IPS DF 6.9 (cell line): ENCODE results near the gene SMIM36.
A peak's percentile ranks its signal among the peaks of the same experiment; 100 is the strongest.
"Not testable (repeated sequence)": the region's sequence is repeated elsewhere in the genome, so short reads cannot be mapped to it uniquely, and the experiment has no call there.

Experiments
- DNase-seq: peaks from one replicate; pipeline ENCODE4 v3.0.0-alpha.2; 2013; ENCODE audit warnings: low read depth, low spot score
- H3K27ac ChIP-seq: one replicate; pipeline ENCODE4 v1.5.1; 2013; ENCODE audit warnings: low read length, control low read depth
- H3K27me3 ChIP-seq: 2 replicates; pipeline ENCODE4 v1.6.1; 2013; ENCODE audit warnings: mild to moderate bottlenecking, low read length; ENCODE audit not compliant: control insufficient read depth, insufficient read depth
- H3K36me3 ChIP-seq: 2 replicates; pipeline ENCODE4 v1.6.1; 2013; ENCODE audit warnings: low read length; ENCODE audit not compliant: control insufficient read depth, insufficient read depth
- H3K4me1 ChIP-seq: 2 replicates; pipeline ENCODE4 v1.6.1; 2013; ENCODE audit warnings: low read length; ENCODE audit not compliant: control insufficient read depth, insufficient read depth
- H3K4me3 ChIP-seq: 2 replicates; pipeline ENCODE4 v1.5.1; 2013; ENCODE audit warnings: mild to moderate bottlenecking, low read length
- H3K9me3 ChIP-seq: 2 replicates; pipeline ENCODE4 v1.6.1; 2013; ENCODE audit warnings: low read length, inconsistent platforms; ENCODE audit not compliant: control insufficient read depth, insufficient read depth
- WGBS: extraction: QIAGEN DNeasy Blood & Tissue Kit; methylation state at CpG from one replicate; pipeline ENCODE4 v1.1.7; 2013; ENCODE audit warnings: mixed read lengths, missing lambda C conversion rate; ENCODE audit not compliant: insufficient read length, insufficient coverage; 5-methylcytosine and 5-hydroxymethylcytosine counted together

The SMIM36 gene

GRCh38 chr17:55423535-55423934 is 87.7 kb downstream of the SMIM36 start:
- DNase-seq: no peak
- no peaks in the 10 kb centered on the region for H3K36me3 ChIP-seq
- no peaks in the 10 kb centered on the region for H3K27me3 ChIP-seq
- H3K9me3 ChIP-seq: no peaks in the 10 kb centered on the region
- no peak overlapping the region for H3K4me3 ChIP-seq
- no peak overlapping the region for H3K27ac ChIP-seq
- WGBS: no CpG with 5 or more reads among the region's 3 CpGs
- H3K4me1 ChIP-seq: no peaks in the 10 kb centered on the region

- WGBS: no CpG with 5 or more reads among the region's 6 CpGs
- not testable (repeated sequence) for H3K4me1 ChIP-seq, H3K36me3 ChIP-seq, H3K4me3 ChIP-seq, H3K9me3 ChIP-seq, DNase-seq, H3K27ac ChIP-seq, H3K27me3 ChIP-seq
Measured at GRCh38 chr17:55422828-55423164, 88.5 kb downstream of the SMIM36 start.

GRCh38 chr17:55421179-55421934 is 89.9 kb downstream of the SMIM36 start, which contains the start of gene MMD:
Gene MMD (minus strand): TSS chr17:55421835. CDS start chr17:55421695, 140 bp downstream.
- H3K4me3 ChIP-seq: peak within 1 kb of the TSS; percentile 97
- DNase-seq: no peak
- no CpG with 5 or more reads among the region's 62 CpGs for WGBS
- no peaks in the 10 kb centered on the region for H3K4me1 ChIP-seq
- H3K9me3 ChIP-seq: no peaks in the 10 kb centered on the region
- no peak within 1 kb of the TSS for H3K27ac ChIP-seq
- no peaks in the 10 kb centered on the region for H3K36me3 ChIP-seq
- H3K27me3 ChIP-seq: no peaks in the 10 kb centered on the region

GRCh38 chr17:55420776-55421178 is 90.5 kb downstream of the SMIM36 start:
- no peaks in the 10 kb centered on the region for H3K36me3 ChIP-seq
- no peaks in the 10 kb centered on the region for H3K4me1 ChIP-seq
- H3K27me3 ChIP-seq: no peaks in the 10 kb centered on the region
- no peak overlapping the region for H3K27ac ChIP-seq
- H3K4me3 ChIP-seq: peak overlapping the region; percentile 97
- no peak for DNase-seq
- no peaks in the 10 kb centered on the region for H3K9me3 ChIP-seq
- WGBS: no CpG with 5 or more reads among the region's 21 CpGs

GRCh38 chr17:55420067-55420775 is 91.0 kb downstream of the SMIM36 start:
- H3K4me1 ChIP-seq: no peaks in the 10 kb centered on the region
- peak overlapping the region; percentile 97; the same call in 1 of the 2 replicates for H3K4me3 ChIP-seq
- H3K27me3 ChIP-seq: no peaks in the 10 kb centered on the region
- no peaks in the 10 kb centered on the region for H3K9me3 ChIP-seq
- no CpG with 5 or more reads among the region's 6 CpGs for WGBS
- no peak overlapping the region for H3K27ac ChIP-seq
- H3K36me3 ChIP-seq: no peaks in the 10 kb centered on the region
- no peak for DNase-seq

- Histone ChIP-seq H3K4me3 (no peak overlapping the region), H3K4me1 (no peaks in the 10 kb centered on the region), H3K9me3 (no peaks in the 10 kb centered on the region), H3K36me3 (no peaks in the 10 kb centered on the region), H3K27me3 (no peaks in the 10 kb centered on the region), H3K27ac (no peak overlapping the region)
- no peak for DNase-seq
- WGBS: no CpG with 5 or more reads among the region's 3 CpGs
Measured at GRCh38 chr17:55418369-55419268, 92.6 kb downstream of the SMIM36 start.

- H3K9me3 ChIP-seq: no peaks in the 10 kb centered on the region
- H3K4me1 ChIP-seq: no peaks in the 10 kb centered on the region
- no CpG with 5 or more reads among the region's 4 CpGs for WGBS
- no peaks in the 10 kb centered on the region for H3K36me3 ChIP-seq
- no peak overlapping the region for H3K27ac ChIP-seq
- no peak for DNase-seq
- no peak overlapping the region for H3K4me3 ChIP-seq
- no peaks in the 10 kb centered on the region for H3K27me3 ChIP-seq
Measured at GRCh38 chr17:55417411-55418268, 93.6 kb downstream of the SMIM36 start.

- no peaks in the 10 kb centered on the region for H3K36me3 ChIP-seq
- no peaks in the 10 kb centered on the region for H3K4me1 ChIP-seq
- no peak overlapping the region for H3K4me3 ChIP-seq
- H3K9me3 ChIP-seq: no peaks in the 10 kb centered on the region
- DNase-seq: no peak
- no peak overlapping the region for H3K27ac ChIP-seq
- WGBS: 100% methylated on average over 1 of the region's 4 CpGs
- H3K27me3 ChIP-seq: no peaks in the 10 kb centered on the region
Measured at GRCh38 chr17:55416470-55417052, 94.7 kb downstream of the SMIM36 start.

- no peak overlapping the region for H3K4me3 ChIP-seq
- H3K9me3 ChIP-seq: no peaks in the 10 kb centered on the region
- H3K4me1 ChIP-seq: no peaks in the 10 kb centered on the region
- H3K27ac ChIP-seq: no peak overlapping the region
- H3K27me3 ChIP-seq: no peaks in the 10 kb centered on the region
- DNase-seq: no peak
- H3K36me3 ChIP-seq: peaks cover 4% of the 10 kb centered on the region; the same call in 1 of the 2 replicates
Measured at GRCh38 chr17:55416000-55416399, 95.3 kb downstream of the SMIM36 start.
